Right lobe of liver (tissue), 6 donors: Measurements from ENCODE around the gene FGFR3. TPM values are rescaled to one million over a fixed set of nuclear protein-coding genes. Genes with fewer than 3 reads are reported as not detected.
A peak's percentile ranks its signal among the peaks of the same experiment; 100 is the strongest.

Experiments
- ATAC-seq, 4 donors: fragments of 200-7000 bp; cut with Tn5 transposase; one replicate each; pipeline ENCODE4 v1.9.1; 2020; ENCODE audit warnings: mild to moderate bottlenecking in 4 of 4, moderate library complexity in 4 of 4
- DNase-seq, 3 donors: peaks; one replicate each; pipeline ENCODE4 v3.0.0-alpha.2; 2020
- H3K27ac ChIP-seq, 3 donors: fragments of 200-600 bp; one replicate each; pipeline ENCODE4 v1.8.0; 2022
- H3K27me3 ChIP-seq, 2 donors: fragments of 200-600 bp; one replicate each; pipeline ENCODE4 v1.8.0; 2022
- H3K36me3 ChIP-seq, 4 donors: fragments of 200-600 bp; sonication (generic) in 1 of 4; one replicate each; pipeline versions ENCODE4 v1.5.1 to v1.8.0; 2017 to 2022; ENCODE audit warnings: control low read depth in 1 of 4
- H3K4me1 ChIP-seq, 4 donors: fragments of 200-600 bp; sonication (generic) in 1 of 4; one replicate each; pipeline versions ENCODE4 v1.5.1 to v1.8.0; 2017 to 2022; ENCODE audit warnings: control low read depth in 1 of 4
- H3K4me3 ChIP-seq, 3 donors: fragments of 200-600 bp; one replicate each; pipeline ENCODE4 v1.8.0; 2022
- H3K9me3 ChIP-seq, 4 donors: fragments of 200-600 bp; sonication (generic) in 1 of 4; one replicate each; pipeline versions ENCODE4 v1.5.1 to v1.8.0; 2017 to 2022; ENCODE audit warnings: control low read depth in 1 of 4
- CTCF ChIP-seq, 4 donors: fragments of 200-600 bp in 3 of 4; fragments of 450-650 bp in 1 of 4; IDR thresholded peaks; one replicate each; pipeline versions ENCODE4 v1.5.1 to v1.8.0; 2016 to 2022; ENCODE audit warnings: antibody characterized with exemption in 4 of 4, mild to moderate bottlenecking in 2 of 4
- POLR2A ChIP-seq: fragments of 450-650 bp; IDR thresholded peaks from one replicate; pipeline ENCODE4 v1.6.1; 2017; ENCODE audit warnings: antibody characterized with exemption, mild to moderate bottlenecking
- WGBS: methylation state at CpG from one replicate; pipeline ENCODE4 v1.1.6; 2018; ENCODE audit warnings: low coverage, low lambda C conversion rate; ENCODE audit not compliant: insufficient coverage; ENCODE audit errors: missing lambda C conversion rate; 5-methylcytosine and 5-hydroxymethylcytosine counted together
- intact Hi-C, 2 donors: fragments of 100-400 bp; cut with DNase I; formaldehyde crosslinking; loops; one replicate each; pipeline versions ENCODE4 v1.11.2 to v1.14.1; 2022
- total RNA-seq, 6 experiments: library from RNA; depleted of rRNA in 2 of 6; stranded (reverse); fragments of >200 nt in 2 of 6; fragmentation: NEBNext Ultra II Directional in 3 of 6; extraction: Animal tissue kit (Norgen Biotek cat#: 25700) in 3 of 6; gene quantifications; one replicate each; pipeline versions ENCODE4 v1.1.0 to v1.2.4, GENCODE V29; 2016 to 2023
- donor health status: DM: no; HTN: yes; CAD: no.
- donor health status: DM: no; HTN: no; CAD: no.
- donor health status: DM: no; HTN: no; CAD: no.
- donor health status: DM: no; HTN: yes; CAD: no.
- donor health status: DM: no; HTN: yes; CAD: no.

FGFR3 gene
- total RNA-seq, 6 experiments from 2014 or later, result 14.3 to 30.0 (median 25.7) TPM

- ATAC-seq, result no peak
- peaks cover 0 to 14% (median 0%) of the 10 kb centered on the region in 4 donors for H3K36me3 ChIP-seq
These were observed 12.6 kb downstream of the FGFR3 start for GRCh38 chr4:1805493-1806222.

GRCh38 chr4:1806223-1806564 lies 13.1 kb downstream of the FGFR3 start:
- ATAC-seq (peak in 1 of 4 donors; percentile 4), DNase-seq (no peak)
- no peaks in the 10 kb centered on the region for H3K9me3 ChIP-seq
- H3K4me1 ChIP-seq, result peaks cover 0 to 26% (median 11%) of the 10 kb centered on the region in 4 donors
- intact Hi-C loops, result loop anchor here in 1 of 2 donors (5.0 kb wide), 1 partner anchor 54 kb away; no protein-coding TSS in a partner anchor
- H3K27me3 ChIP-seq, result no peaks in the 10 kb centered on the region
- no peak overlapping the region for H3K4me3 ChIP-seq
- H3K36me3 ChIP-seq, result peaks cover 0 to 14% (median 0%) of the 10 kb centered on the region in 4 donors
- no peak overlapping the region for H3K27ac ChIP-seq
- no CpG with 5 or more reads among the region's 11 CpGs for WGBS
- TF ChIP-seq CTCF (IDR thresholded peaks at IDR 0.05) (no peak), POLR2A (no peak)

More at GRCh38 chr4:1805493-1806222, 12.6 kb downstream of the FGFR3 start:
- Histone ChIP-seq H3K4me3 (no peak overlapping the region), H3K27ac (no peak overlapping the region), H3K9me3 (no peaks in the 10 kb centered on the region), H3K27me3 (no peaks in the 10 kb centered on the region), H3K4me1 (peaks cover 0 to 26% (median 11%) of the 10 kb centered on the region in 4 donors)
- no CpG with 5 or more reads among the region's 47 CpGs for WGBS
- TF ChIP-seq CTCF (IDR thresholded peaks at IDR 0.05) (no peak), POLR2A (no peak)
- DNase-seq, result no peak
- intact Hi-C loops, result loop anchor here in 1 of 2 donors (5.0 kb wide), 1 partner anchor 53 kb away; no protein-coding TSS in a partner anchor

- no peaks in the 10 kb centered on the region for H3K9me3 ChIP-seq
- H3K27ac ChIP-seq, result no peak overlapping the region
- H3K27me3 ChIP-seq, result no peaks in the 10 kb centered on the region
- peaks cover 0 to 12% (median 0%) of the 10 kb centered on the region in 4 donors for H3K36me3 ChIP-seq
- intact Hi-C loops, result loop anchor here in 1 of 2 donors (5.0 kb wide), 1 partner anchor 54 kb away; no protein-coding TSS in a partner anchor
- WGBS, result 84% methylated on average over 7 of the region's 41 CpGs
- H3K4me1 ChIP-seq, result peaks cover 0 to 26% (median 11%) of the 10 kb centered on the region in 4 donors
- ATAC-seq (no peak), DNase-seq (no peak)
- no peak for TF ChIP-seq CTCF (IDR thresholded peaks at IDR 0.05)
- TF ChIP-seq POLR2A, result no peak
- H3K4me3 ChIP-seq, result no peak overlapping the region
These were observed 13.7 kb downstream of the FGFR3 start for GRCh38 chr4:1806596-1807331.

GRCh38 chr4:1807332-1807777 lies 14.3 kb downstream of the FGFR3 start:
- intact Hi-C loops, result loop anchor here in 1 of 2 donors (5.0 kb wide), 1 partner anchor 55 kb away; no protein-coding TSS in a partner anchor
- 60% methylated on average over 2 of the region's 16 CpGs for WGBS
- Histone ChIP-seq H3K9me3 (no peaks in the 10 kb centered on the region), H3K4me1 (peaks cover 0 to 26% (median 11%) of the 10 kb centered on the region in 4 donors), H3K4me3 (no peak overlapping the region), H3K36me3 (peaks cover 0 to 12% (median 0%) of the 10 kb centered on the region in 4 donors), H3K27me3 (no peaks in the 10 kb centered on the region), H3K27ac (no peak overlapping the region)
- TF ChIP-seq CTCF (IDR thresholded peaks at IDR 0.05) (no peak), POLR2A (no peak)
- DNase-seq (no peak), ATAC-seq (no peak)
